GM21528 (cell line): ENCODE results near the gene ZNF383.
"Not testable (repeated sequence)": the region's sequence is repeated elsewhere in the genome, so short reads cannot be mapped to it uniquely, and the experiment has no call there.

Experiments
- ATAC-seq: cut with Tn5 transposase; IDR thresholded peaks from one replicate; pipeline ENCODE4 v1.9.1; 2021; ENCODE audit warnings: mild to moderate bottlenecking, moderate library complexity; ENCODE audit not compliant: unreplicated experiment, low FRiP score

Gene ZNF383

DNA sequence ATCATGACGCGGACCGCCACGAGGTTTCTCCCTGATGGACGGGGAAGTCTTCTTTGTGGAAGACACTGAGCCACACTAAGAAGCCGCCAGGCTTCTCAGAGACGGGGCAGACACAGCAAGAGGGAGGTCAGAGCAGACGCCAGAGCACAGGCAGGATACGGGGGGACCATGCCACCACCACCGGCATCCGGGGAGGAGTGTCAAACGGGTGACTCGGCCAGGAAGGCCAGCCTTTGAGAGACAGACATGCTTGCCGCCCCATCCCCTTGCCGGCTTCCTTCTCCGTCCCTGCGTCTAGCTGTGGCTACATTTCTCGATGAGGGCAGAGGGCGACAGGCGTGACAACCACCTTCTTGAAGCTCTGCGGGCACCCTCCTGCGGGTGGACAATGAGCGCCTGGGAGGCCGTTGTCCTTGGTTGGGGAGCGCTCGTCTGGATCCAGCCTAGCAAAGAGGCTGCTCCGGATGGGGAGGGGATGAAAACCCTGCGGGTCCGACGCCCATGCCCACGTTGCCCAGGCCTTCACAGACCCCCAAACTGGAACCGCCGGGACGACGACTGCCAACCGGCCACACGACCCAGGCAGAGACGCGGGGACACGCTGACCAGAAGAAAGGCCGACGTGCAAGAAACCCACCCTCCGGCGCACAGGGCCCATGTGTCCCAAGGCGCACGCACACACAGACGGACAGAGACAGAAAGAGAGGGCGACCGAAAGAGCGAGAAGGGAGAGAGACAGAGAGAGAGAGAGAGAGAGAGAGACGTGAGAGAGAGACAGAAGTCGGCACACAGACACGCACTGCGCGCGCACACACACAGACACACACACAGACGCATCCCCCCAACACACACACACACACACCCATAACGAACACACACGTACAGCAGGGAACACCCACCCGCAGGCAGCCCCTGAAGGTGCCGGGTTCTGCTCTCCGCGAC is 75.3 kb downstream of the ZNF383 start:
- not testable (repeated sequence) for ATAC-seq

DNA sequence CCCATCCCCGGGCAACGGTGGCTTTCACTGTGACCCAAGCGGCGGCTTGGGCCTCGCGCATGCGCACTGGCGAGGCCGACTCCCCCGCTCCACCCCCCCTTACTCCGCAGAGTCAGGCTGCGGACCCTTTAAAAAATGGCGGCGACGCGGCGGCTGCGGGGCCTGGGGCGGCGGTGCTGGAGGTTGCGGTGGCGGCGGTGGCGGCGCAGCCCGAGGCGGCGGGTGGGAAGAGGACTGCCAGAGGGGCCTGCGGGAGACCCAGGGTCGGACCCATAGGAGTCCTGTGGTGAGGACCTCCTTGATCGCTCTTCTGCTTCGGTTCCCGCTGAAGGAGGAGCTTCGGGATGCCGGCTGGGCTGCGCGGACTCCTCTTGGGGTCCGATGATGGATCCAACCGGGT is 76.2 kb downstream of the ZNF383 start:
- not testable (repeated sequence) for ATAC-seq
